LNCAP (cell line): ENCODE data around the gene TEAD3.

Experiments used
- CTCF ChIP-seq: fragments of 450-650 bp; IDR thresholded peaks from 2 replicates; pipeline ENCODE4 v1.5.1; 2017; ENCODE audit warnings: mild to moderate bottlenecking

The TEAD3 gene

GRCh38 chr6:35481226-35481625 is 15.7 kb downstream of the TEAD3 start:
- TF ChIP-seq CTCF, result no peak

DNA sequence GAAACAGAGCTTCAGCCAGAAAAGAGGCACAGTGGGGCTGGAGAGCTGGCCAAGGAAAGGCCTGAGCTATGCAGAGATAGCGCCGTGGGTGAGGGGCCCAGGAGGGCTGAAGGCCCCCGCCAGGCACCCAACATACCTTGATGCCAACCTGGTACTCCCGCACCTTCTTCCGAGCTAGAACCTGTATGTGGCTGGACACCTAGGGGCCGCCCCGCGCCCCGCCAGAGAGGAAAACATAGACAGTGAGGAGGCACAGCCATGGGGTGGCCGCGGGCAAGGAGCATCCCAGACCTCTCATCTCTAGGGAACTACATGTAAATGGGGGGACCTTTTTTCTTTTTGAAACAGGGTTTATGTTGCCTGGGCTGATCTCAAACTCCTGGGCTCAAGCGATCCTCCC is 16.7 kb downstream of the TEAD3 start:
- no peak for TF ChIP-seq CTCF

DNA sequence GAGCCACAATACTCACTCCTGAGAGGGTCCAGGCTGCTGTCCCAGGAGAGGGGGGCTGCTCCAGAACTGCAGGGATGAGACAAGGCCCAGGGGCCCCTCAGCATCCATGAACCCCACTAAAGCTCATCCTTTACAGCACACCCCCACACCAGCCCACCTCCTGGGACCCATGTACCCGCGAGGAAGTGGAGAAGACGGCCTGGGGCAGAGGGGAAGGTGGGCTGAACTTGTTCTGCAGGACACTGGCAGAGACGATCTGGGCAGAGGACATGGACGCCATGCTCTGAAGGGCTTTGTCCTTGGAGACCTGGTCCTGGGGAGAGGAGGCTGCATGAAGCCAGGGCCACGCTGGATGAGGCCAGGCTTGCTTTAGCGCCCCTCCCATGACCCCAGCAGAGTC is 18.6 kb downstream of the TEAD3 start:
- no peak for TF ChIP-seq CTCF

GRCh38 chr6:35477551-35478179 is 19.2 kb downstream of the TEAD3 start:
- TF ChIP-seq CTCF, result no peak

GRCh38 chr6:35477028-35477427 is 19.9 kb downstream of the TEAD3 start:
- no peak for TF ChIP-seq CTCF

DNA sequence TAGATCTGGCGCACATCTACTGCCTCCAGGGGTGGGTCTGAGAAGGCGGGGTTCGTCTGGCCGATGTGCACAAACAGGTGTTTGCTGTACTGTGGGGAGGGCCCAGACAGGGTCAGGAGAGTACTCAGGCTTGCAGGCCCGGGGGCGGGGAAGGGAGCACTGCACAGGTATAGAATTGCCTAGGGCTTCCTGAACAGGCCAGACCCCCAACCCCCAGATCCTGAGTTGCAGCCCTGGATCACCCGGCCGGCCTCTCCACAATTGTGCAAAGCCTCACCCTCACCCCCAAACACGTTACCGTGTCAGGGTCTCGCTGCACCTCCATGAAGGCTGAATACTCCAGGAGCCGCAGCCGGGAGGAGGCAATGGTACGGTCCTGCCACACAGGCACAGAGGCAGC is 20.9 kb downstream of the TEAD3 start:
- TF ChIP-seq CTCF, result no peak

GRCh38 chr6:35475573-35475972 is 21.3 kb downstream of the TEAD3 start:
- TF ChIP-seq CTCF, result no peak
